Activated CD4-positive, alpha-beta T cell treated with anti-CD3 and anti-CD28 coated beads for 1 hour (primary cell): ENCODE measurements around the gene PCSK6.
"Not testable (repeated sequence)": the region's sequence is repeated elsewhere in the genome, so short reads cannot be mapped to it uniquely, and the experiment has no call there.

Source experiments
- DNase-seq: peaks from one replicate; pipeline ENCODE4 v3.0.0-alpha.2; 2020

Gene PCSK6

DNA sequence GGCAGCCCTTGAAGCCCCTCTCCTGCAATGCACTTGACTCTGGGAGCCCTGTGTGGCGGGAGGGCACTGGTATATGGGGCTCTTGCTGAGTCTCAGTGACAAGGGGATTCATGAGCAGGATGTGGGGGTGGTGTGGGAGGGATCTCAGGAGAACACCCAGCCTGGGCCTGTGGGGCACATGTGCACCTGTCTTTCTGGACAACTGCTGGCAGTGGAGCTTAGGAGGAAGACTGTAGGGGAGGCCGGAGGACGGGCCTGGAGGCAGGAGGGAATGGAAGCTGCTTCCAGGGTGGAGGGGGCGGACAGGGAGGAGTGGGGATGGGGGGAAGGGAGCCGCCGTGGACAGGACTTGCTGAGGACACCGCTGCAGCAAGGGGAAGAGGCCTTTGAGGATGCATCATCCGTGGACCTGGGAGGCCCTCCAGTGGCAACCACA, 183.7 kb downstream of the PCSK6 start:
- DNase-seq: no peak

DNA sequence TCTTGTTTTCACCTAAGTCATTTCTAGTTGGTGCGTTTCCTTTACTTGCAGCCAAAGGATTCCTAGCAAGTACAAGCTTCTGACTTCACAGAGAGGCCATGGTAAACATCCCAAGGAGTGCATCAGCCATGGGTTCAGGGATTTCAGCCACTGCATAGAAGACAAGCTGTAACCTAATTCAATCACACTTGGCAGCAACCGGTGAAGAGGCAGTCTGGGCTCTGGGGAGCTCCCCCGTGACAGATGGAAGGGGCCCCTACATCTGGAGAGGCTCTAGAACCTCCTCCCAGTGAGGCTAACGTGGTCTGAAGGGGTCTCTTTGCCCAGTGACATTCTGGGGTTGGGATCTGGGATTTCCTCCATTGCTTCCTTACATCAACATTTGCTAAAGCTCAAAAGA, 186.1 kb downstream of the PCSK6 start:
- no peak for DNase-seq

DNA sequence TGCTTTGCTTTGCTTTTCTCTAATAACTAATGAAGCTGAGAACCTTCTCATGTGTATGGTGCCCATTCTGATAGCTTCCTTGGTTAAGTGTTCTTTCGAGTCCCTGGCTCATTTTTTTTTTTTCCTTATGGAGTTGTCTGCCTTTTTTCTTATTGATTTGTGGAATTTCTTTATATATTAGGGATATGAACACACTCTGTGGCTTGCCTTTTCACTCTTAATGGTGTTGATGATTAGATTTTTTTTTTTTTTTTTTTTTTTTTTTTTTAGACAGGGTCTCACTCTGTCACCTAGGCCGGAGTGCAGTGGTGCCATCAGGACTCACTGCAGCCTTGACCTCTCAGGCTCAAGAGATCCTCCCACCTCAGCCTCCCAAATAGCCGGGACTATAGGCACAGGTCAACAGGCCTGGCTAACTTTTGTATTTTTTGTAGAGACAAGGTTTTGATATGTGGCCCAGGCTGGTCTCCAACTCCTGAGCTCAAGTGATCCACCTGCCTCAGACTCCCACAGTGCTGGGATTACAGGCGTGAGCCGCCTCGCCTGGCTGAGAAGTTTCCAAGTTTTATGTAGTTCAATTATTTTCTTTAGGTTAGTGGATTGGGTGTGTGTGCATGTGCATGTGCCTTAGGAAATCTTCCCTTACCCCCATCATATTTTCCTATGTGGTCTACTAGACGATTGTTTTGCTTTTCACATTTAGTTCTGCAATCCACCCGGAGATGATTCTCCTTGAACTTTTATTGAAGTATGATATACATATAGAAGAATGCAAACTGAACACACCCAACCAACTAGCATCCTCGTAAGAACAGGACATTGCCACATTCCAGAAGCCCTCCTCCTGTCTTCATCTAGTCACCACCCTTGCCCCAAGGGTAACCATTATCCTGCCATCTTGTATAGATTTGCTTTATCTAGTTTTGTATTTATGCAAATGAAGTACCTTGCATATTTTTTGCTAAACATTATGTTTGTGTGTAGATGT, 192.8 kb downstream of the PCSK6 start:
- no peak for DNase-seq

DNA sequence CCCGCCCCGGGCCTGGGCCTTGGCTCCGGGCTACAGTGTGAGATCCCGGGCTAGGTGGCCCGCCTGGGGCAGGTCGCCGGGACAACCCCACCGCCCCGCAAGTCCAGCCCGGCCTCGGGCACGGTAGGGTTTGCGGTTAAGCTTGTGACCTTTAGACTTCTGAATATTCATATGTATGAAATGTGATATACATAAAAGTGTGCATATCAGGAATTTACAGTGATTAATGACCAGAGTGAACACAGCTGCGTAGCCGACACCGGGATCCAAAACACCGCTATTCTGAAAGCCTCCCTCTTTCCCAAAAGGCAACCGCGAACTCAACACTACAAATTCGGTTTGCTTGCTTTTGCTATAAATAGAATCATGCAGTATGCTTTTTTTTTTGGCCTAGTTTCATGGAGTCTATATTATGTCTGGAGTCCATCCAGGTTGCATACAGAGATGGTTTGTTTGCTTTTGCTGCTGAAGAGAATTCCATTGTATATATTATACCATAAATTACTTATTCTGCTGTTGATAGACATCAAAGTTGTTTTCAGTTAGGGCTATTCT, 193.8 kb downstream of the PCSK6 start:
- DNase-seq: no peak

DNA sequence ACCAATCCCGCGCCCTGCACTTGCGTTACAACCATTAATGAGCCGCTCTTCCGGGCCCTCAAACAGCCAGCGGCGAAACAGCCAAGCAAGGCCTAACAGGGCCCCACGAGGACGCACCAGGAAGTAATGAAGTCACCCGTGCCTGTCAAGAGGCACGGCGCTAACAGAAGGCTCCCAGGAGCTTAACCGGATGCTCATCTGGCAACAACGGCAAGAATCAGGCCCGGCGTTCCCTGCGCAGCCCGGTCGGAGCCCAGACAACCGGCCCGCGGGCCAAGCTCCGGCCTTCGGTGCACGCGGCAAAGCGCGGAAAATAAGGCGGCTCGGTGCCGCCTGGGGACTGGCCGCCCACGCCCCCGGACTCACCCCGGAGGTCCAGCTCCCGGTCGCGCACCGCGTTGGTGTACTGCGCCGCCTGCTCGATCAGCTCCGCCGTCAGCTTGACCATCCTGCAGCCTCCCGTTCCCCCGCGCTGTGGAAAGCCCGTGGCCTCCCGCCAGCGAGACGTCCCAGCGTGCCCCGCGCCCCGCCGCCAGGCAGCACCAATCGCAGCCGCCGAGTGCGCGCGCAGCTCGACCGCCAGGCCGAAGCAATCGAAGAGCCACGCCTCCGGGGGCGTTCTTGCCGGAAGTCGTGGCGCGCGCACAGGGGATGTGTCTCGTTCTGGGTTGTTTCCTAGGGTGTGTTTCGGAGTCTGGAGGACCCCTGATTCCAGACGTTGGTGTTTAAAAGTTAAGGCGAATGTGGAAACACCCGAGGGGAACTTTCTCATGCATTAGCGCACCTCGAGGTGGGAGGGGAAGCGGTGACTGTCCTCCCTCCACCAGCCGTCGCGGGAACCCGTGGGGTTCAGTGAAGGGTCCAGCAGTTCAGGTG, 194.5 kb downstream of the PCSK6 start, which contains the start of gene SNRPA1:
Gene SNRPA1, minus strand, starts transcription at position 518 of the 876 bp plus-strand sequence. Its CDS starts 70 bp downstream, at position 448.
- DNase-seq: peak; percentile 95

DNA sequence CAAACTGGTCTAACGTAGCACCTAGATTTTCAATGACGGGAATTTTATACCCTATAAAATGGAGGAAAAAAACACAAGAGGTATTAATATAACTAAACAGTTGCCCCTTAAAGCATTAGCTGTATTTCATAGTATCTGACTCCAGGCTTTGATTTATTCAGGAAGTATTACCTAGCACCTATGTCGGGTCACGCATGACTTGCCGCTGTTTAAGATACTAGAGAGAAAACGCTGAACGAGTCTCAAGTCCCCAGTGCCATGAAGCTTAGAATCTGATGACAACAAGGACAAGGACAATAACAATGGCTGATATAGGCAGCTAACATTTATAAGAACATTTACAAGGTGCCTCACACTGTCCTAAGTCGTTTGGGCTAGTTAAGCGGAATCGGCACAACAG, 196.4 kb downstream of the PCSK6 start:
- DNase-seq: no peak

DNA sequence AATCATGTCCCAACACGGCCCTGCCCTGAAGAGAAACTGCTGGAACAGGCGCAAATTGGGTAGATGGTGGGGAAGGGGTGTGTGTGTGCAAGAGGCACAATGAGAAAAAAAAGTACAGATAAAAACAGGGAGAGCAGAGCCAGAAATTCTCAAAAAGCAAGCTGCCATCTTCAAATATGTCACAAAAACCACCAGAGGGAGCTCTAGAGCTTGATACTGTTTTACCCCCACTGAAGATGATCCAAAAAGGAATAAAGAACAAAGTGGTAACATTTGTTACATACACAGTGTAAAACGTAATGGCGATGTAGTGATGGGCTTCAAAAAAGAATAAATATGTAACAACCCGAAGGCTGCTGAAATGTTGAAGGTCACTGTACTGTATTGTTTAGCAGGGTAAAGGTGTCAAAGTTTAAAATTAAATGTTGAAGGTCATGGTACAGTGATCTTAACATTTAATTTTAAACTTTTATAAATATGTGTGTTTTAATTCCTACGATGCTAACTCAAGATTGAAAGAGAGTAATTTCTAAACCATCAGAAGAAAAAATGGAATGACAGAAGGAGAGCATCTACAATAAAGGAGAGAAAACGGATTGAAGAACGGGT, 200.5 kb downstream of the PCSK6 start:
- no peak for DNase-seq

DNA sequence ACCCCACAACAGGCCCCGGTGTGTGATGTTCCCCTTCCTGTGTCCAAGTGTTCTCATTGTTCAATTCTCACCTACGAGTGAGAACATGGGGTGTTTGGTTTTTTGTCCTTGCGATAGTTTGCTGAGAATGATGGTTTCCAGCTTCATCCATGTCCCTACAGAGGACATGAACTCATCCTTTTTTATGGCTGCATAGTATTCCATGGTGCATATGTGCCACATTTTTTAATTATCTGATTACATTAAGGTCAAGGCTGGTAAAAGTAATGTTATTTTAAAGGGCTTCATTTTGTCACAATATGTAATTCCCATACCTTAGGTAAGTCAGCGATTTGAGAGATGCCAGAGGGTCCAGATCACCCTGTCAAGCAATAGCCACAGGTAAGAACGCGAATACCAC, 202.2 kb downstream of the PCSK6 start:
- not testable (repeated sequence) for DNase-seq

DNA sequence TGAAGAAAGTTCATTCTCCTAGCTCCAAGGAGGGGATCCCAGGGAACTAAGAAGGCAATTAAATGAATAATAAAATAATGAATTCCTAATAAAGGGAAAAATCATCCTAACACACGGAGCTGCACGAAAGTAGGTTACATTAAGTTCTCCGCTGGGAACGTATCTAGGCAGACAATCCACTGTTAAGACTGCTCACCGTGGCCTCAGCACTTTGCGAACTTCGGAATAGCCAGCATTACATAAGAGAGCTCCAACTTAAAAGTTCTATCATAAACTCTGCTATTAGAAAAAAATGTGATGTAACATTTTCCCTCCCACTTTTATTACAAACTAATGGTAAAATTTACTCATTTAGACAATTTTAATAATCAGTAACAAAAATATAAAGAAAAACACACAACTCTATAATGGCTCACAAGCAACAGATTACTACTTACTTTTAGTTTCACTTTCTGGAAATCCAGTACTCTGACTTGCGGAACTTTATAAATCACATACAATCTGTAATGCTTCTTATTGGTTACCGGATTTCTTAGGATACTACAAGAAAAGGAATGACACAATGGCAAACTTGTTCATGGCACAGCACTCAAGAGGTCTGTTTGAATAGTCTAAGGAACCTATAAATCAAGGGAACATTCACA, 202.9 kb downstream of the PCSK6 start:
- no peak for DNase-seq

DNA sequence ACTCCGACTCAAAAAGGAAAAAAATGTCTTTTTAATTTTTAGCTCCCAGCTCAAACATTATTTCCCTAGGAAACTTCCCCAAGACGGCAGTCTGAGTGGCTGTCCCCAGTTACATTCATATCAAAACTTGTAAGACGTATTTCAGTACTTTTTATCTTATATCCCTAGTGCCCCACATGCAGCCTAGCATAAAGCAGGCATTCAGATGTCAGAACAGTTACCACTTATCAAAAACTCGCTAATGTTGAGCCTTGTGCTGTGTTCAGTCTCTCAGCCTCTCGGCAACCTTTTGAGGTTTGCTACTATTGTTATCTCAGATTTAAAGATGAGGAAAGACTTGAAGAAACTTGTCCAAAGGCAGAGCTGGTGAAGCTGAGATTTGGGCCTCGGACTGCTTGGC, 205.6 kb downstream of the PCSK6 start:
- no peak for DNase-seq

DNA sequence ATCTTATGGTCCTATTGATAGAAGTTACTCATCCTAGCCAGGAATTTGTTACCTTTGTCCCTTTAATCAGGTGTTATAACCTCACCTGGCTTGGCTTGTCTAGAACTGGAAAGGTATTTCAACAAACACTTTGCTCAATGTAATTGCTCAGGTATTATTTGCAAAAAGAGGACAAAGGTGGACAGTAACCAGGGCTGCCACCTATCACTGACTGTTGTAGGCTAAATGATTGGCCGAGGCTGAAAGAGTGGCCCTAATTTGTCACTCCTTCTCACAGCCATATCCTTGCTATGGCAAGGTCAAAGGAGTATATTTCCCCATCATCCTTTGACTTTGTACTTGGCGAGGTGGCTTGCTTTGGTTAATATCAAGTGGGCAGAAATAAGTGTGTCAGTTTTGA, 209.5 kb downstream of the PCSK6 start:
- DNase-seq: no peak

DNA sequence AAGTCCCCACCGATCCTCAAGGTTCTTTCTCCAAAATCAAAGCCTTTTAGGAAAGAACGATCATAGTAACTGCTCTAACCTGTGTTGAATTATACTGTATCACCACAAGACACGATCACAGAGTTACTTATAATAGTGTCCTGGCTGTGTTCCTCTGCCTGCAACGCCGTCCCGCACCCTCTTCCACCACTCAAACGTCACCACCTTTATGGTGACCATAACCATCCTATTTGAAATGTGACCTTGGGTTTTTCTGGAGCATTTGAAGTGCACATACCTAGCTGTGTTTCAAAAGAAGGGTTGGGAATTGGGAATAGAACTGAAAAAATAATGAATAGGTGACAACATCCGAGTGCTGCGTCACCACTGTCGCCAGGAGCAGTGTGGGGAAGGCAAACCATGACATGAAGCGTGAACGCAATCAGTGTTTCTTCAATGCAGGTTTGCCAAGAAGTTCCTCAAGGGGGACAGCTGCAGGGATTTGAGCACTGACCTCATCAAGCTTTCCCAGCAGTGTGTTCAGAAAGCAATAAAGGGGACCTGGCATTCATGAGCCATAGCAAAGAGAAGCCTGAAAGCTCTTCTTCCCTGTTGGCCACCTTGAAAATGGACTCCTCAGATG, 211.5 kb downstream of the PCSK6 start:
- no peak for DNase-seq

DNA sequence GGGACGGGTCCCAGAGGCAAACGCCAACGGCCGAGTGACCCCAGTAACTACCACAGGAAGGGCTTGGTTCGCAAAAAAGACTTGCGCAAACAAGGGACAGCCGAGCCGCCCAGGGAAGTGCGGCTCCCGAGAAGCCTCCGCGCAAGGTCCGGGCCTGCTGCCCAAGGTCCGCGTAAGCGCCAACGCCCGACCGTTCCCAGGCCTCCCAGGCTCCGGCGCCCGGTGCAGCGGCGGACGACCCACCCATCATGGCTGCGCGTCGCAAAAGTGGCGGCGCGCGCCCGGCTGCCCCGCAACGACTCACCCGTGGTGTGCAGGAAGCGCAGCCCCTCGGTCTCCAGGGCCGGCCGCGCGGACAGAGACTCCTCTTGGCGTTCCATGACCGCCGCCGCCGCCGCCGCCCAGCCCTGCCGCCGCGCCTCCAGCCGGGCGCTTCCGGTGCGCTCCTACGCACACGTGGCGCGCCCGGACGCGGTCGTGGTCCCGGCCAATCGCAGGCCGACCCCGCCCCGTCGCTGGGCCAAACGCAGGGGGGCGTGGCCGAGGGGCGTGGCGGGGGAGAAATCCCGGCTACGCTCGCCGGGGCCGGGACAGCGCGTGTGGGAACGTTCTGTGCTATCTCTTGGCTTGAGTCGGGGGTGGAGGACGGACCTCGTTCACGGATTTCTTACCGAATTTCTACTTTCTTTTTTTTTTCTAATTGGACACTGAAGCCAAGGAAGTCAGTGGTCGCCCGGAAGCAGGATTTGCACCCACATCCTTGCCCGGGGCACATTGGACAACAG, 212.3 kb downstream of the PCSK6 start, which contains the start of gene SELENOS:
Gene SELENOS, minus strand, starts transcription at position 448 of the 785 bp plus-strand sequence. Its CDS starts 68 bp downstream, at position 380.
- DNase-seq: peak; percentile 78

DNA sequence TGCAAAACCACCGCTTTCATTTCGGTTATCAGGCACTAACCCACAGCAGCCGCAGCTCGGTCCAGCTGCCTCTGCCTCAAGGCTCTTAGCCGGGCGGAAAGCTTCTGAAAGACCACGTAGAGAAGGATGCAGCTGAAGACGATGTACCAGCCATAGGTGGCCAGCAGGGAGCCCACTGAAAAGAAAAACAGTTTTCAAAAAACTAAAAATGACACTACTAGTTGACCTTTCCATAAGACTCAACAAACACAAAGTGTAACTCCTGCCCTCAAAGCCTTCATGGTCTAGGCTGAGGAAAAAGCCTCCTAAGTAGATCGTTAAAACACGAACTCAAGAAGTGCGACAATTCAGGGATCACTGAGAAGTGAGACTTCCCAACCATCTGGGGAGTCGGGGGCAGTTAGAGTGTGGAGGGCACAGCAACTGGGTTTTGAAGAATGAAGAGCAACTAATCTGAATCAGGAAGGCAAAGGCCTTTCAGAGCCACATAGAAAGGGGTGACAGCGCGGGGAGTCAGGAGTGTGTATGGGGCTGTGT, 212.9 kb downstream of the PCSK6 start:
- no peak for DNase-seq

DNA sequence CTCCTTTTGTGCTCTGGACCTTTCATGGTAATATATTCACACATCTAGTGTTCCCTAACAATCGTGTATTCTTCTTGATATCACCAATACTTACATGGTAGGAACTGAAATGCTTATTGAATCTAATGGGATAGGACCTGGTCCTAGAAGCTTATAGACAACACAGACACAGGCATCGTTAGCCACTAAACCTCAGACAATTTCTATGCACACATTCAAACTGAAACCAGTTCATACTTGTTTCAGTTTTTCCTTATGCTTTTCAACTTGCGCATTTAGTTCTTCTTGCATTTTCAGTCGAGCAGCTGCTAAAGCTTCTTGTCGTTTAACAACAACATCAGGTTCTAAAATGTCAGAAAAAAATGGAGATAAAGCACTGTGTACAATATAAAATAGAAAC, 214.5 kb downstream of the PCSK6 start:
- no peak for DNase-seq

DNA sequence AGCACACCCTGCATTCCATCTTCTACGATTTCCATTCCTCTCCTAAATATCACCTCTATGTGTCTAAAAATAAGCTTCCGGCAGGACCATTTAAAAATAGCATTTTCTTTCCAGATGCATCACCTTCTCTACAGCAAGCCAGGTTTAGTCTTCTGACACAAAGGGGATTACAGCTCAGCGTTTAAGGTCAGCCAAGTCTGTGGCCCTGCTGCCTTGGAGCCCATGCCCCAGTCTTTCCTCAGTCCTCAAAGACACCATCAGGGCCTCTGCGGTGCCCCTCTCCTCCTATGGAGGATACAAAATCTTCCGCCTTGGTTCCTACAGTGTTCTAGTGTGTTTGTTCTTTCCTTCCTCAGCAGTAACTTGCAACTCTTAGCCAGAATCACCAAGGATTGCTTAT, 216.0 kb downstream of the PCSK6 start:
- DNase-seq: no peak

DNA sequence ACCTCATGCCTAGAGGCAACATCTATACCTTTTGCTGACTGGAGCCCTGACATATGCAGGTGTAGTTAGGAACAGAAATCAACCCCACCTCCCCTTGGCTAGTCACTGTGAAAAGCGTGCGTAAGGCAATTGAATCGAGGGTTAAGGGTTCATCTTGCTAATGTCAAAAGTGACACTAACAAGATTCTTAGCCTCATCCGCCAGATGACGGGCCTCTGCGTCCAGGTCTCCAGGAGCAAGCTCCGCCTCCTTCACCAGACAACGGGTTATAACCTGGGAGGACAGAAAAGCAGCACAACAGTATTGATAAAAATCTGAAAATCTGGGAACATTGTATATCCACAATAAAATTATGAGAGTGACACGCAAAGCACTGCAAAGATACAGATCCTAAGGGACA, 216.9 kb downstream of the PCSK6 start:
- DNase-seq: no peak

DNA sequence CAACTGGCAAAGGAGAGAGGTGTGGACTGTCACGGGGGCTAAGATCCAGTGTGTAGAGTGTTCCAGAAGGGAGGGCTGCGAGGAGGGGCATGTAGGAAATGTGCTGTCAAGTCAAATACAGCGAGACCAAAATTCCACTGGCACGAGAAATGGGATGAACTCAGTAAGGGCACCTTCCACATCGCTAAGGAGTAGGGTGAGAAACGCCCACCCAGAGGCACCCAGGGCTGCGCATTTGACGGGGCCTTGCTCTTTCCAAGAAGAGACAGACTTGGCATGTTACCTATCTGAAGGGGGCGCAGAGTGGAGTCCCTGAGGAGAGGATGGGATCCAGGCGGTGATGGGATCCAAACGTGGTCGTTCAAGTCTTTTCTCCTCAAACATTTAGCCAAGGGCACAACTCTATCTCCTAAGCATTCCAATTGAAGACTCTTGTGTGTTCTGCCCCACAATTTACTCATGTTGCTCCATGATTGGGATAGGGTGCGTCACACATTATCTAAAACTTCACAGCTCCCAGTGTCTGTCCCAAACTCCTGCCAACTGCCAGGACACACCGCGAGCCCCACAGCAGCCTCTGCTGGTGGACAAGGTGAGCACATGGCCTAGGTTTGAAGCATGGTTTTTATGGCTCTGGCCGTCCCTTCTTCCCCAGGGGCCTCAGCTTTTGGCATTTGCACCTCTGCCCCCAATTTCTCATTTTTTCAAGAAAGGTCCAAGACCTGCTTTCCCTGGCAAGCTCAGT, 219.9 kb downstream of the PCSK6 start:
- DNase-seq: no peak

DNA sequence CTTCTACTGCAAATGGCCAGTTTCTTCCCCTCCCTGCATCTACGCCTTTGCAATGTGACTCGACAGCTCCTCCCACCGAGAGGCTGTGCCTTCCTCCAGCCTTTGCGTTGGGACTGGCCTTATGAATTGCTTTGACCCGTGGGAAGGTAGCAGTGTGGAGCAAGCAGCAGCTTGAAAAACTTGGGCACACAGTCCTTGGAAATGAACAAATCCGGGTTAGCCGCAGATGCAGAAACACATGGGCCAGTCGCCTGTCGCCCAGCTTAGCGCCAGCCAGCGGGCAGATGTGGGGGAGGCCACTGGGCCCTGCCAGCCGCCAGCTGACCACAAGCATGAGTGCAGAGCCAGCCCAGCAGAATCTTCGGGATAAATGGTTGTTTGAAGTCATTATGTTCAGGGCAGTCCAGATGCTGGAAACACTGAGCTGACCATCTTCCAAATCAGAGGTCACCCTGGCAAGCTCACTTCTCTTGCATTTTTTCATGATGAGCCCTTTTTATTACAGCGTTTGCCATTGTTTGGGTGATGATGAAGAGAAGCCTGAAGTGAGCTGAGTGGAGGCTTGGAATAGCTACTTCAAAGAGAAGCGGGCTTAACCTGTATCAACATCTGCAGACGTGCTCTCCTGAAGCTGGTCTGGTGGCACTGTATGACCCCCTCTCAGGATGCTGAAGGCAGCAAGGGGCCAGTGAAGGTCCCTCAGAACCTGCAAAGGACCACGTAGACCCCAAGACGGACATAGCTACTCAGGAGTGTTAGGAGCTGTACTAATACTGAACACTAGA, 222.0 kb downstream of the PCSK6 start:
- DNase-seq: no peak
